Fibroblast of skin of right biceps (primary cell): Measurements from ENCODE around the gene GNAO1.

Experiments used
- DNase-seq: peaks from one replicate; pipeline ENCODE4 v3.0.0-alpha.2; 2013

The GNAO1 gene

GRCh38 chr16:56351481-56351880 lies 160.2 kb downstream of the GNAO1 start:
- DNase-seq = no peak

- DNase-seq = no peak
These were observed 161.2 kb downstream of the GNAO1 start for GRCh38 chr16:56352351-56353053.

- DNase-seq = no peak
These were observed 162.0 kb downstream of the GNAO1 start for GRCh38 chr16:56353054-56353921.

- no peak for DNase-seq
These were observed 162.7 kb downstream of the GNAO1 start for GRCh38 chr16:56354016-56354415.

- no peak for DNase-seq
These were observed 163.5 kb downstream of the GNAO1 start for GRCh38 chr16:56354746-56355145.

- DNase-seq = no peak
These were observed 163.9 kb downstream of the GNAO1 start for GRCh38 chr16:56355221-56355620.

- no peak for DNase-seq
These were observed 164.5 kb downstream of the GNAO1 start for GRCh38 chr16:56355786-56356275.

GRCh38 chr16:56356276-56357240 lies 165.3 kb downstream of the GNAO1 start:
- DNase-seq = peak; percentile 86

GRCh38 chr16:56357241-56357764 lies 166.0 kb downstream of the GNAO1 start:
- peak; percentile 75 for DNase-seq

- peak; percentile 19 for DNase-seq
These were observed 166.6 kb downstream of the GNAO1 start for GRCh38 chr16:56357765-56358322.

GRCh38 chr16:56360117-56361008 lies 169.1 kb downstream of the GNAO1 start:
- no peak for DNase-seq

GRCh38 chr16:56362057-56362655 lies 170.9 kb downstream of the GNAO1 start:
- no peak for DNase-seq

- DNase-seq = no peak
These were observed 171.4 kb downstream of the GNAO1 start for GRCh38 chr16:56362706-56363105.

GRCh38 chr16:56363181-56363716 lies 172.0 kb downstream of the GNAO1 start:
- DNase-seq = no peak

GRCh38 chr16:56363781-56364565 lies 172.7 kb downstream of the GNAO1 start:
- no peak for DNase-seq

- DNase-seq = no peak
These were observed 173.6 kb downstream of the GNAO1 start for GRCh38 chr16:56364865-56365264.

- no peak for DNase-seq
These were observed 174.3 kb downstream of the GNAO1 start for GRCh38 chr16:56365552-56365951.

GRCh38 chr16:56366945-56367344 lies 175.7 kb downstream of the GNAO1 start:
- DNase-seq = no peak

GRCh38 chr16:56367764-56368163 lies 176.5 kb downstream of the GNAO1 start:
- no peak for DNase-seq

GRCh38 chr16:56368545-56368944 lies 177.3 kb downstream of the GNAO1 start:
- no peak for DNase-seq
